Right lobe of liver (tissue), 4 donors: ENCODE data around the gene ANGPTL2.

Experiments used
- POLR2A ChIP-seq: fragments of 450-650 bp; IDR thresholded peaks from one replicate; pipeline ENCODE4 v1.6.1; 2017; ENCODE audit warnings: antibody characterized with exemption, mild to moderate bottlenecking
- TF ChIP-seq, protein P1 (sequence below), 4 donors: fragments of 200-600 bp in 3 of 4; fragments of 450-650 bp in 1 of 4; IDR thresholded peaks; one replicate each; pipeline versions ENCODE4 v1.5.1 to v1.8.0; 2016 to 2022; ENCODE audit warnings: antibody characterized with exemption in 4 of 4, mild to moderate bottlenecking in 2 of 4
- donor health status: DM: no; HTN: no; CAD: no.
- donor health status: DM: no; HTN: no; CAD: no.
- donor health status: DM: no; HTN: yes; CAD: no.

DNA sequence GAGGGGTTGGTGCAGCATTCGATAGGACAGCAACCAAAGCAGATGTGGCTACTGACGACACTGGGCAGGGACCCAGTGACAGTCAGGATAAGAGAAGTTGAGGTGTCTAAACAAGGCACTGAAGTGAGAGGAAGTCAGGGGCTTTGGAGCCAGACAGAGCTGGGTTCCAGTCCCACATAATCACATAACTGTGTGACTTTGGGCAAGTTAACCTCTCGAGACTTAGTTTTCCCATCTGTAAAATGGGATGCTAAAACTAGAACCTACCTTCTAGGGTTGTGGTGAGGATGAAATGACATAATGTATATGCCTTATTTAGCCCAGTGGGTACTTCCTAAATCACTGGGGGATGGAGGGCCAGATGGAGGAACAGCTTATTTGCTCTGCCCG lies 3.1 kb downstream of the ANGPTL2 start:
- TF ChIP-seq, protein P1, sequence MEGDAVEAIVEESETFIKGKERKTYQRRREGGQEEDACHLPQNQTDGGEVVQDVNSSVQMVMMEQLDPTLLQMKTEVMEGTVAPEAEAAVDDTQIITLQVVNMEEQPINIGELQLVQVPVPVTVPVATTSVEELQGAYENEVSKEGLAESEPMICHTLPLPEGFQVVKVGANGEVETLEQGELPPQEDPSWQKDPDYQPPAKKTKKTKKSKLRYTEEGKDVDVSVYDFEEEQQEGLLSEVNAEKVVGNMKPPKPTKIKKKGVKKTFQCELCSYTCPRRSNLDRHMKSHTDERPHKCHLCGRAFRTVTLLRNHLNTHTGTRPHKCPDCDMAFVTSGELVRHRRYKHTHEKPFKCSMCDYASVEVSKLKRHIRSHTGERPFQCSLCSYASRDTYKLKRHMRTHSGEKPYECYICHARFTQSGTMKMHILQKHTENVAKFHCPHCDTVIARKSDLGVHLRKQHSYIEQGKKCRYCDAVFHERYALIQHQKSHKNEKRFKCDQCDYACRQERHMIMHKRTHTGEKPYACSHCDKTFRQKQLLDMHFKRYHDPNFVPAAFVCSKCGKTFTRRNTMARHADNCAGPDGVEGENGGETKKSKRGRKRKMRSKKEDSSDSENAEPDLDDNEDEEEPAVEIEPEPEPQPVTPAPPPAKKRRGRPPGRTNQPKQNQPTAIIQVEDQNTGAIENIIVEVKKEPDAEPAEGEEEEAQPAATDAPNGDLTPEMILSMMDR (IDR thresholded peaks at IDR 0.05): no peak
- TF ChIP-seq POLR2A: no peak
